Measurements from ENCODE around the gene ASF1B.

DNA sequence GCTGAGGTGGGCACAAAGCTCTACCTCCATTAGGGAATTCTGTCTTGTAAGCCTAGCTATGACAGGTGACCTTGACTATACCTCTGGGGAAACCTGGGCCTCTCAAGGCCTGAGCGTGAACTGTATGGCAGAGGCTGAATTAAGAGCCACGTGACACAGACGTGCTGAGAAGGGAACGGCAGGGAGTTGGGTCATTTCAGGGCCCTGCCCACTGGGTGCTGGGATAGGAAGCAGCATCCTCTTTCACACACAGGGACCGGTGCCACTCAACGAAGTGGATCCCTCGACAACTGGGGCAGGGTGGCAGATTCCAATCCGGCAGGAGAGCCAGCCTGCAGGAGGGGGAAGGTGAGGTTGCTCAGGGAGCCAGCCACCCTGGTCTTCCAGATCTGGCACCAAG, 9.2 kb downstream of the ASF1B start:
- TF ChIP-seq, protein P1, sequence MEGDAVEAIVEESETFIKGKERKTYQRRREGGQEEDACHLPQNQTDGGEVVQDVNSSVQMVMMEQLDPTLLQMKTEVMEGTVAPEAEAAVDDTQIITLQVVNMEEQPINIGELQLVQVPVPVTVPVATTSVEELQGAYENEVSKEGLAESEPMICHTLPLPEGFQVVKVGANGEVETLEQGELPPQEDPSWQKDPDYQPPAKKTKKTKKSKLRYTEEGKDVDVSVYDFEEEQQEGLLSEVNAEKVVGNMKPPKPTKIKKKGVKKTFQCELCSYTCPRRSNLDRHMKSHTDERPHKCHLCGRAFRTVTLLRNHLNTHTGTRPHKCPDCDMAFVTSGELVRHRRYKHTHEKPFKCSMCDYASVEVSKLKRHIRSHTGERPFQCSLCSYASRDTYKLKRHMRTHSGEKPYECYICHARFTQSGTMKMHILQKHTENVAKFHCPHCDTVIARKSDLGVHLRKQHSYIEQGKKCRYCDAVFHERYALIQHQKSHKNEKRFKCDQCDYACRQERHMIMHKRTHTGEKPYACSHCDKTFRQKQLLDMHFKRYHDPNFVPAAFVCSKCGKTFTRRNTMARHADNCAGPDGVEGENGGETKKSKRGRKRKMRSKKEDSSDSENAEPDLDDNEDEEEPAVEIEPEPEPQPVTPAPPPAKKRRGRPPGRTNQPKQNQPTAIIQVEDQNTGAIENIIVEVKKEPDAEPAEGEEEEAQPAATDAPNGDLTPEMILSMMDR (conservative IDR thresholded peaks at IDR 0.05; ENCODE audit: low read depth, low read length) = no peak
- TF ChIP-seq EZH2 (IDR thresholded peaks at IDR 0.05; ENCODE audit: borderline replicate concordance, low read depth, low read length, poor library complexity, severe bottlenecking) = no peak
